ENCODE measurements around the gene SYNPR.

SYNPR gene

GRCh38 chr3:63662011-63662410, 383.9 kb downstream of the SYNPR start:
- TF ChIP-seq POLR2AphosphoS5 (IDR thresholded peaks at IDR 0.05; ENCODE audit: low read depth) (no peak), SPI1 (IDR thresholded peaks at IDR 0.05; ENCODE audit: borderline replicate concordance, low read depth) (no peak), CTCF (IDR thresholded peaks at IDR 0.05; ENCODE audit: insufficient read depth, low read length) (no peak), REST (IDR thresholded peaks at IDR 0.05; ENCODE audit: insufficient replicate concordance, low read depth) (no peak), GABPA (IDR thresholded peaks at IDR 0.05; ENCODE audit: low read depth) (no peak)
- H3K4me3 ChIP-seq (replicated peaks; ENCODE audit: insufficient read depth, low read length) = no peak overlapping the region
- H3K27me3 ChIP-seq (ENCODE audit: insufficient read depth, poor library complexity, severe bottlenecking) = no peaks in the 10 kb centered on the region
- DNase-seq (ENCODE audit: low read depth in 1 of 2, low spot score in 1 of 2) = no peak
- no peak overlapping the region for H3K27ac ChIP-seq (replicated peaks)

GRCh38 chr3:63662500-63662899, 384.4 kb downstream of the SYNPR start:
- Histone ChIP-seq H3K27ac (replicated peaks) (no peak overlapping the region), H3K27me3 (ENCODE audit: insufficient read depth, poor library complexity, severe bottlenecking) (no peaks in the 10 kb centered on the region), H3K4me3 (replicated peaks; ENCODE audit: insufficient read depth, low read length) (no peak overlapping the region)
- TF ChIP-seq REST (IDR thresholded peaks at IDR 0.05; ENCODE audit: insufficient replicate concordance, low read depth) = no peak
- no peak for TF ChIP-seq CTCF (IDR thresholded peaks at IDR 0.05; ENCODE audit: insufficient read depth, low read length)
- no peak for DNase-seq (ENCODE audit: low read depth in 1 of 2, low spot score in 1 of 2)

All from HL-60 (cell line).